Measurements from ENCODE around the gene PLXDC2. TPM values are rescaled to one million over a fixed set of nuclear protein-coding genes. Genes with fewer than 3 reads are reported as not detected.

Gene PLXDC2
- total and polyA plus RNA-seq, 10 of the 15 experiments (the other 5 are each of a cell fraction or from before 2014, with no cell fraction given): 0.05 to 1.8 (median 0.14) TPM; not detected in 2

DNA sequence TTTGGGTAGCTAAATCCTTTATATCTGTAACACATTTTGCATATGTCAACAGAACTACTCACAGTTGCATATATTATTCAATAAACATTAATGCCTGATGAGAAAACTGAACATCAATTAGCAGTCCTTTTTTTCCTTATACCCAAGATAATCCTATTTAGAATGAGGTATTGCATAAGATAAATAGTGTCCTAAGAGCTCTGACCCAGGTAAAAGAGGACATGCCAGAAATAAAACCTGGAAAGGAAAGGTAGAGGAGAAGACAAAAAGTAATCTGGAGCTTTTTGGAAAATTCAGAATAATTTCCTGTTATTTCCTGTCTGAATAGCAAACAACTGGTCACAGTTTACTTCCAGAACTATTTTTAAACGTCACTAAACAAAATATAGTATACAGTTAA is 204.4 kb downstream of the PLXDC2 start:
- Histone ChIP-seq H3K4me1 (ENCODE audit: control insufficient read depth, insufficient read depth, low read length) (no peaks in the 10 kb centered on the region), H3K79me2 (ENCODE audit: control insufficient read depth, insufficient read depth, low read length) (no peaks in the 10 kb centered on the region), H3K9ac (ENCODE audit: control insufficient read depth, insufficient read depth, low read length) (no peak overlapping the region), H3K4me3 (no peak overlapping the region), H3K27ac (ENCODE audit: control insufficient read depth, insufficient read depth) (no peak overlapping the region), H2AFZ (ENCODE audit: control insufficient read depth, low read depth, low read length) (no peak overlapping the region), H4K20me1 (ENCODE audit: control insufficient read depth, insufficient read depth) (no peaks in the 10 kb centered on the region), H3K27me3 (replicated peaks in 1 of 2; ENCODE audit: control insufficient read depth in 2 of 2, insufficient read depth in 2 of 2, low read length in 1 of 2) (no peaks in the 10 kb centered on the region), H3K36me3 (ENCODE audit: control insufficient read depth in 2 of 2, insufficient read depth in 2 of 2, low read length in 1 of 2) (no peaks in the 10 kb centered on the region), H3K4me2 (ENCODE audit: control insufficient read depth, insufficient read depth) (no peak overlapping the region), H3K9me3 (replicated peaks; ENCODE audit: control insufficient read depth, insufficient read depth, low read length) (no peaks in the 10 kb centered on the region)
- in situ Hi-C loops (cut with MboI): no loop called here
- ChIA-PET CTCF (no interaction called here), RAD21 (ENCODE audit: unreplicated experiment) (no interaction called here), SMC1A (ENCODE audit: uncharacterized antibody, unreplicated experiment) (interaction anchor here (0.6 kb wide), 1 partner anchor 895 kb away, joined by 3 read pairs; no protein-coding TSS in a partner anchor), POLR2A (no interaction called here)
- FAIRE-seq: no peak
- TF ChIP-seq, protein P1, sequence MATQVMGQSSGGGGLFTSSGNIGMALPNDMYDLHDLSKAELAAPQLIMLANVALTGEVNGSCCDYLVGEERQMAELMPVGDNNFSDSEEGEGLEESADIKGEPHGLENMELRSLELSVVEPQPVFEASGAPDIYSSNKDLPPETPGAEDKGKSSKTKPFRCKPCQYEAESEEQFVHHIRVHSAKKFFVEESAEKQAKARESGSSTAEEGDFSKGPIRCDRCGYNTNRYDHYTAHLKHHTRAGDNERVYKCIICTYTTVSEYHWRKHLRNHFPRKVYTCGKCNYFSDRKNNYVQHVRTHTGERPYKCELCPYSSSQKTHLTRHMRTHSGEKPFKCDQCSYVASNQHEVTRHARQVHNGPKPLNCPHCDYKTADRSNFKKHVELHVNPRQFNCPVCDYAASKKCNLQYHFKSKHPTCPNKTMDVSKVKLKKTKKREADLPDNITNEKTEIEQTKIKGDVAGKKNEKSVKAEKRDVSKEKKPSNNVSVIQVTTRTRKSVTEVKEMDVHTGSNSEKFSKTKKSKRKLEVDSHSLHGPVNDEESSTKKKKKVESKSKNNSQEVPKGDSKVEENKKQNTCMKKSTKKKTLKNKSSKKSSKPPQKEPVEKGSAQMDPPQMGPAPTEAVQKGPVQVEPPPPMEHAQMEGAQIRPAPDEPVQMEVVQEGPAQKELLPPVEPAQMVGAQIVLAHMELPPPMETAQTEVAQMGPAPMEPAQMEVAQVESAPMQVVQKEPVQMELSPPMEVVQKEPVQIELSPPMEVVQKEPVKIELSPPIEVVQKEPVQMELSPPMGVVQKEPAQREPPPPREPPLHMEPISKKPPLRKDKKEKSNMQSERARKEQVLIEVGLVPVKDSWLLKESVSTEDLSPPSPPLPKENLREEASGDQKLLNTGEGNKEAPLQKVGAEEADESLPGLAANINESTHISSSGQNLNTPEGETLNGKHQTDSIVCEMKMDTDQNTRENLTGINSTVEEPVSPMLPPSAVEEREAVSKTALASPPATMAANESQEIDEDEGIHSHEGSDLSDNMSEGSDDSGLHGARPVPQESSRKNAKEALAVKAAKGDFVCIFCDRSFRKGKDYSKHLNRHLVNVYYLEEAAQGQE (IDR thresholded peaks at IDR 0.05; ENCODE audit: low read depth, low read length): no peak
- no peak for ATAC-seq
- intact Hi-C loops (cut with micrococcal nuclease; ENCODE audit: unreplicated experiment): no loop called here
- 0% methylated on average over 1 of the region's 1 CpG for WGBS (ENCODE audit: insufficient coverage, insufficient replicate concordance, low lambda C conversion rate, missing lambda C conversion rate)
- DNase-seq (ENCODE audit: low read depth, low spot score): no peak
- no TSS peak for BruUV-seq (replicated peaks)

- Histone ChIP-seq H3K9me3 (replicated peaks; ENCODE audit: control insufficient read depth, insufficient read depth, low read length) (no peaks in the 10 kb centered on the region), H3K4me1 (ENCODE audit: control insufficient read depth, insufficient read depth, low read length) (no peaks in the 10 kb centered on the region), H3K79me2 (ENCODE audit: control insufficient read depth, insufficient read depth, low read length) (no peaks in the 10 kb centered on the region), H3K9ac (ENCODE audit: control insufficient read depth, insufficient read depth, low read length) (no peak overlapping the region), H2AFZ (ENCODE audit: control insufficient read depth, low read depth, low read length) (no peak overlapping the region), H4K20me1 (ENCODE audit: control insufficient read depth, insufficient read depth) (no peaks in the 10 kb centered on the region), H3K27me3 (replicated peaks in 1 of 2; ENCODE audit: control insufficient read depth in 2 of 2, insufficient read depth in 2 of 2, low read length in 1 of 2) (no peaks in the 10 kb centered on the region), H3K36me3 (ENCODE audit: control insufficient read depth in 2 of 2, insufficient read depth in 2 of 2, low read length in 1 of 2) (no peaks in the 10 kb centered on the region), H3K4me3 (no peak overlapping the region), H3K27ac (ENCODE audit: control insufficient read depth, insufficient read depth) (no peak overlapping the region), H3K4me2 (ENCODE audit: control insufficient read depth, insufficient read depth) (no peak overlapping the region)
- RAD21 ChIA-PET (ENCODE audit: unreplicated experiment): interaction anchor here (1.4 kb wide), 1 partner anchor 24 kb away, joined by 4 read pairs; no protein-coding TSS in a partner anchor
- POLR2A ChIA-PET: no interaction called here
- TF ChIP-seq, protein P2, sequence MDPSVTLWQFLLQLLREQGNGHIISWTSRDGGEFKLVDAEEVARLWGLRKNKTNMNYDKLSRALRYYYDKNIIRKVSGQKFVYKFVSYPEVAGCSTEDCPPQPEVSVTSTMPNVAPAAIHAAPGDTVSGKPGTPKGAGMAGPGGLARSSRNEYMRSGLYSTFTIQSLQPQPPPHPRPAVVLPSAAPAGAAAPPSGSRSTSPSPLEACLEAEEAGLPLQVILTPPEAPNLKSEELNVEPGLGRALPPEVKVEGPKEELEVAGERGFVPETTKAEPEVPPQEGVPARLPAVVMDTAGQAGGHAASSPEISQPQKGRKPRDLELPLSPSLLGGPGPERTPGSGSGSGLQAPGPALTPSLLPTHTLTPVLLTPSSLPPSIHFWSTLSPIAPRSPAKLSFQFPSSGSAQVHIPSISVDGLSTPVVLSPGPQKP (IDR thresholded peaks at IDR 0.05; ENCODE audit: low read depth, low read length): no peak
- TF ChIP-seq, protein P3, sequence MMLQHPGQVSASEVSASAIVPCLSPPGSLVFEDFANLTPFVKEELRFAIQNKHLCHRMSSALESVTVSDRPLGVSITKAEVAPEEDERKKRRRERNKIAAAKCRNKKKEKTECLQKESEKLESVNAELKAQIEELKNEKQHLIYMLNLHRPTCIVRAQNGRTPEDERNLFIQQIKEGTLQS (IDR thresholded peaks at IDR 0.05; ENCODE audit: borderline replicate concordance, extremely low read depth, low read depth, low read length): no peak
- no peak for DNase-seq (ENCODE audit: low read depth, low spot score)
- CTCF ChIA-PET: interaction anchor here (1.1 kb wide), 1 partner anchor 210 kb away, joined by 3 read pairs; no protein-coding TSS in a partner anchor
- no TSS peak for BruUV-seq (replicated peaks)
- SMC1A ChIA-PET (ENCODE audit: uncharacterized antibody, unreplicated experiment): interaction anchor here (1.4 kb wide), 1 partner anchor 9 kb away, joined by 5 read pairs; no protein-coding TSS in a partner anchor
- in situ Hi-C loops (cut with MboI): no loop called here
- WGBS (ENCODE audit: insufficient coverage, insufficient replicate concordance, low lambda C conversion rate, missing lambda C conversion rate): 27% methylated on average over 3 of the region's 3 CpGs
- intact Hi-C loops (cut with micrococcal nuclease; ENCODE audit: unreplicated experiment): no loop called here
- no peak for FAIRE-seq
- ATAC-seq: no peak
Measured at GRCh38 chr10:20029523-20029922, 213.3 kb downstream of the PLXDC2 start.
